ENCODE measurements around the gene TP53BP2.
"Not testable (repeated sequence)": the region's sequence is repeated elsewhere in the genome, so short reads cannot be mapped to it uniquely, and the experiment has no call there.

Gene TP53BP2

DNA sequence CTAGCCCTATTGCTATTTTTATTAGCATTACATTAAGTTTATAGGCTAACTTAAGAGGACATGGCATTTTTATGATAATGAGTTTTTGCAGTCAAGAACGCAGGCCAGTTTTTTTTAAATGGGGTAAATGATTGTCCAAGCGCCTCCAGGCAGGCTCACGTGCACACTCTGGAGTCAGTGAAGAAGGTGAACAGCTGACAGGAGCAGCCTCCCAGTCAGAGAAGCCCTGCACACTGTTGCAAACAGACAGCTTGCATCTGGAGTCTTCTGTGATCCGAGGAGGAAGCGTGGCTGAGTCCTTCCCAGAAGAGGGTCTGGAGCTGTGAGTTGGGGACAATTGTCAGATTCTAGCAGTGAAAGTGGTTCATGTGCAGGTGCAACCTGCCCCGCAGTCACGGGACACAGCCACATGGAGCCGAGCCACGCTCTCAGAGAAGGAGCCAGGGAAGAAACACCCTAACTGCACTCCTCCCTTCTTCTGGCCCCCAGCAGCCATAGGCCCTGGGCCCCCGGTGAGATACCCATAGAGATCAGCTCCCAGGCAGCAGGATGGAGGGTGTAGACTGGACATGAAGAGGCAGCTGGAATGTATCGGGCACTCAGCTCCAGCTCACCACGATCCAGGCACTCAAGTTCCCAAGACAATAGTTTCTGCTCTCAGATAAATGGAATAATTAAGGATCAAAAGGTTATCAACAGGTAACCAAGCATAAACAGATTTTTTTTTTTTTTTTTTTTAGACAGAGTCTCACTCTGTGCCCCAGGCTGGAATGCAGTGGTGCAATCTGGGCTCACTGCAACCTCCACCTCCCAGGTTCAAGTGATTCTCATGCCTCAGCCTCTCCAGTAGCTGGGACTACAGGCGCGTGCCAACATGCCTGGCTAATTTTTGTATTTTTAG lies 107.0 kb downstream of the TP53BP2 start:
- peak; percentile 49 for FAIRE-seq

DNA sequence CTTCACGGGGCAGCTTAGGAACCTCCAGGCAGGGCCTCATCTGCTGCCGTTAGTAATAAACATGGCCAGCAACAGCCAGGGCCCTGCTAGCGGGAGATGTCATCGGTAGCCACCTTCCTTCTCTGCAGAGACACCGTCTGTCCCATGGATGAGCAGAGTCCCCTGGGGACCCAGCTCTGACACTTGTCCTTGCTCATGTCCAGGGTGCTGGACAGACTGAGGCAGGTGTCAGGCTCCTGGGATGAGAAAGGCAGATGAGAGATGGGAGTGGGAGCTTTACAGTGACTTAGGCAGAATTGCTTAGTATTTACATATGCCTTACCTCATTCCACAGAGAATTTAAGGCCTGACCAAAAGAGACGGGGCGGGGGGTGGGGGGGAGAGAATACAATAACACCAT lies 108.4 kb downstream of the TP53BP2 start:
- FAIRE-seq = no peak

GRCh38 chr1:223736638-223737037 lies 109.1 kb downstream of the TP53BP2 start:
- not testable (repeated sequence) for FAIRE-seq

GRCh38 chr1:223733898-223734852 lies 111.6 kb downstream of the TP53BP2 start:
- FAIRE-seq = no peak

- FAIRE-seq = no peak
These were observed 112.6 kb downstream of the TP53BP2 start for GRCh38 chr1:223732993-223733798.

GRCh38 chr1:223731133-223731770 lies 114.5 kb downstream of the TP53BP2 start:
- FAIRE-seq = no peak

- no peak for FAIRE-seq
These were observed 115.1 kb downstream of the TP53BP2 start for GRCh38 chr1:223730479-223731132.

- no peak for FAIRE-seq
These were observed 115.8 kb downstream of the TP53BP2 start for GRCh38 chr1:223729906-223730305.
